ENCODE measurements around the gene LRCH3.

LRCH3 gene

DNA sequence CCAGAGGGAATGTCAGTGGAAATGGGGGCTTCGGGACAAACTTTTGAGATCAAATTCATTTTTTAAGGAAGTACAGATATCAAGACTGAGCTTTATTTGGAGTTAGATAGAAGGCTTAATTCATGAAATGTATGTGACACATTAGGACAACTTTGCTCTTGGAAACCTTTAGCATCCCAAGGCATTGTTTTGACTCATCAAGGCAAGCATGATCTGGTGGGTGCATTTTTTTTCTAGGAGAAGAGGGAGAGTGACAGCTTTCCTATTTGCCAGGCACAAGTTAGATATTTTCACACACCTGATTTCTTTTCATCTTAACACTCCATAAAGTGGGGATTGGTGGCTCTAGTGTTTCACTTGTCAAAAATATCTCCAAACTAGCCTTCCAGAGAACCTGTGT lies 97.5 kb downstream of the LRCH3 start:
- no peaks in the 10 kb centered on the region for H3K27me3 ChIP-seq
- intact Hi-C loops (cut with DNase I; ENCODE audit: low total_unique reads), result no loop called here
- no peak overlapping the region for H3K27ac ChIP-seq
- no peaks in the 10 kb centered on the region for H3K4me1 ChIP-seq
- no peak for DNase-seq
- peaks cover 27 to 35% (median 29%) of the 10 kb centered on the region in 3 donors for H3K36me3 ChIP-seq
- no peak overlapping the region for H3K4me3 ChIP-seq
- H3K9me3 ChIP-seq, result no peaks in the 10 kb centered on the region
- TF ChIP-seq, protein P1, sequence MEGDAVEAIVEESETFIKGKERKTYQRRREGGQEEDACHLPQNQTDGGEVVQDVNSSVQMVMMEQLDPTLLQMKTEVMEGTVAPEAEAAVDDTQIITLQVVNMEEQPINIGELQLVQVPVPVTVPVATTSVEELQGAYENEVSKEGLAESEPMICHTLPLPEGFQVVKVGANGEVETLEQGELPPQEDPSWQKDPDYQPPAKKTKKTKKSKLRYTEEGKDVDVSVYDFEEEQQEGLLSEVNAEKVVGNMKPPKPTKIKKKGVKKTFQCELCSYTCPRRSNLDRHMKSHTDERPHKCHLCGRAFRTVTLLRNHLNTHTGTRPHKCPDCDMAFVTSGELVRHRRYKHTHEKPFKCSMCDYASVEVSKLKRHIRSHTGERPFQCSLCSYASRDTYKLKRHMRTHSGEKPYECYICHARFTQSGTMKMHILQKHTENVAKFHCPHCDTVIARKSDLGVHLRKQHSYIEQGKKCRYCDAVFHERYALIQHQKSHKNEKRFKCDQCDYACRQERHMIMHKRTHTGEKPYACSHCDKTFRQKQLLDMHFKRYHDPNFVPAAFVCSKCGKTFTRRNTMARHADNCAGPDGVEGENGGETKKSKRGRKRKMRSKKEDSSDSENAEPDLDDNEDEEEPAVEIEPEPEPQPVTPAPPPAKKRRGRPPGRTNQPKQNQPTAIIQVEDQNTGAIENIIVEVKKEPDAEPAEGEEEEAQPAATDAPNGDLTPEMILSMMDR (IDR thresholded peaks at IDR 0.05), result no peak

DNA sequence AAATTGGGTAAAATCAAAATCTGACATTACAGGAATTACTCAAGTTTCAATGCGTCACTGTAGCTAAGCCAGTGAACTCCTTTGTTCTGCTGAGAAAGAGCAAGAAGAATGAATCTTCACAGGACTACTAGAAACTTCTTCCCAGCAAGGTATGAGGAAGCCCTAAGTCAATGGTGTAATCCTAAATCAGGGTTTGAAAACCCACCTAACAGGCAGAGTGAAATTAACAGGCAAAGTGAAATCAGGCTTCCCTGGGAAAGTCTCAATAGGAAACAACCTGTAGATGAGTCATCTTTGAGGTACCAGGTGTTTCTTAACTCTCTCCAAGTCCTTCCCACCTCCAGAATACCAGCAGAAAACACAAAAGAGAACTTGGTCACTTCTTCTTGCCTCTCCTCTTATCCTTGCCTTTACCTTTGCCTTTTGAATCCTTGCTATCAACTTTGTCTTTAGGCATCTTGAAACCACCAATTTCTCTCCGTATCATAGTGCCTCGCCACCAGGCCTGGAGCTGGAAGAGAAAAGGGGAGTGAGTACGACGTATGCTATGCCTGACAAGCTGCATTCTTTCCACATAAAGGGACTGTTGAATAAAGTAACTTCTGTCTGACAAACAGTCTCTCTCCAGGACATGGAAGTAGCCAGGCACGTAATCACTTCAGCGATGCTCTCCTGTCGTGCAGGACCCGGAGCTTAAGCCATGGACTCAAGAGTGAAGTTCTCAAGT lies 98.3 kb downstream of the LRCH3 start:
- no peaks in the 10 kb centered on the region for H3K9me3 ChIP-seq
- intact Hi-C loops (cut with DNase I; ENCODE audit: low total_unique reads), result no loop called here
- TF ChIP-seq, protein P1 (IDR thresholded peaks at IDR 0.05), result no peak
- H3K27ac ChIP-seq, result no peak overlapping the region
- no peak overlapping the region for H3K4me3 ChIP-seq
- H3K27me3 ChIP-seq, result no peaks in the 10 kb centered on the region
- H3K4me1 ChIP-seq, result no peaks in the 10 kb centered on the region
- peaks cover 19 to 27% (median 20%) of the 10 kb centered on the region in 3 donors for H3K36me3 ChIP-seq
- DNase-seq, result no peak

GRCh38 chr3:197890693-197891092 lies 99.6 kb downstream of the LRCH3 start:
- Histone ChIP-seq H3K36me3 (peaks cover 6 to 13% (median 10%) of the 10 kb centered on the region in 3 donors), H3K9me3 (no peaks in the 10 kb centered on the region), H3K27me3 (no peaks in the 10 kb centered on the region), H3K4me1 (no peaks in the 10 kb centered on the region), H3K27ac (no peak overlapping the region), H3K4me3 (no peak overlapping the region)
- TF ChIP-seq, protein P1 (IDR thresholded peaks at IDR 0.05), result no peak
- no peak for DNase-seq
- intact Hi-C loops (cut with DNase I; ENCODE audit: low total_unique reads), result no loop called here

DNA sequence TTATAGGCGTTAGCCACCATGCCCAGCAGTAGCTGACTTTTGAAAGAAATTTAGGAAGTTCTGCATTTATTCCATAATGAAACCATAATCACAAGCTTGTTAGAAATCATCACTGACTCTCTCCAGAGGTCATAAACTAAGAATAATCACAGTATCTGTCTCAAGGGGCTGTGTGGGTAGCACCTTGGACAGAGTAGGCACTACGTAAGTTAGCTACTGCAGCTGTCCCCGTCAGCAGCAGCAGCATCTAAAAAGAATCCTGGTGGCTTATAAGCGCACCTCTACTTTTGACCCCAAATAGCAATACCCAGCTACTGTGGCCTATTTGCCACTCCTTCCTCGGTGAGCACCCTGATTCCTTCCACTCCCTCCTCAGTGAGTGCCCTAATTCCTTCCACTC lies 101.1 kb downstream of the LRCH3 start:
- TF ChIP-seq, protein P1 (IDR thresholded peaks at IDR 0.05), result no peak
- Histone ChIP-seq H3K27me3 (no peaks in the 10 kb centered on the region), H3K36me3 (peaks cover 6 to 13% (median 10%) of the 10 kb centered on the region in 3 donors), H3K4me1 (no peaks in the 10 kb centered on the region), H3K9me3 (no peaks in the 10 kb centered on the region), H3K27ac (no peak overlapping the region), H3K4me3 (no peak overlapping the region)
- intact Hi-C loops (cut with DNase I; ENCODE audit: low total_unique reads), result no loop called here
- DNase-seq, result no peak

- Histone ChIP-seq H3K4me3 (no peak overlapping the region), H3K27ac (no peak overlapping the region), H3K9me3 (no peaks in the 10 kb centered on the region), H3K36me3 (no peaks in the 10 kb centered on the region), H3K4me1 (no peaks in the 10 kb centered on the region), H3K27me3 (no peaks in the 10 kb centered on the region)
- TF ChIP-seq, protein P1 (IDR thresholded peaks at IDR 0.05), result no peak
- intact Hi-C loops (cut with DNase I; ENCODE audit: low total_unique reads), result no loop called here
- DNase-seq, result no peak
Observed at GRCh38 chr3:197896421-197896820, 105.4 kb downstream of the LRCH3 start.

Measured in tibial artery (tissue), 4 donors.